ENCODE measurements around the gene PLEKHA3.

DNA sequence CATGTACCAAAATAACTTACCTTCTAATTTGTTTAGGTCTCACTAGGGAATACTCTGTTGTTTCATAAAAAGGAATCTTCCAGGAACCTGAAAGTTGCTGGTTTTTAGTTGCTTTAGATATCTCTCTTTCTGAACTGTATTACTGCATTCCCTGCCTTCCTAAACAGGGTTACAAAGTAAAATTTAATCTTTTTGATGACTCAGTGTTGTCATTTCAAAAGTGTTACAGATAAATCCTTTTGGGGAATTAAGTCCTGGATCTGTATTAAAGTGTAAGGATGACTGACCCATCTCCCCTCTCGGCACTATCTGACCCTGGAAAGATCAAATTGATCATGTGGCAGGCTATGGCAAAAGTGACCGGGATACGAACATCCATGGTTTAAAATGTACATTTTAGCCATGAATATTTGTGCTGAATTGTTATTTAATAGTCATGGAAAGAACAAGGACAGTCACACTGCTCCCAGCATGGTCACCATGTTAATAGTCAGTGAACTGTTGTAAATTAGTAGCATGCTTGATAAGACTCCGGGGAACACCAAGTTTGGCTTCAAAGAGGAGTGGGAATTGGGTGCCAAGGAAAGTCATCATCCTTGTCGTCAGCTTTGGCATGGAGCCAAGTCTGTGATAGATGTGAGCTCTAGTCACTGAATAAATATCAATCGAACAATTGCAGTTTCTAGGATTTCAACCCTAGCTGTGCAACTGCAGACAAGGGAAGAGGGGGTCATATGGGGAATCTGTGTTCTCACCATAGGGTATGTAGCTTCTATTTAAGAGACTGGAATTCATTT is 4.2 kb downstream of the PLEKHA3 start:
- TF ChIP-seq, protein P1, sequence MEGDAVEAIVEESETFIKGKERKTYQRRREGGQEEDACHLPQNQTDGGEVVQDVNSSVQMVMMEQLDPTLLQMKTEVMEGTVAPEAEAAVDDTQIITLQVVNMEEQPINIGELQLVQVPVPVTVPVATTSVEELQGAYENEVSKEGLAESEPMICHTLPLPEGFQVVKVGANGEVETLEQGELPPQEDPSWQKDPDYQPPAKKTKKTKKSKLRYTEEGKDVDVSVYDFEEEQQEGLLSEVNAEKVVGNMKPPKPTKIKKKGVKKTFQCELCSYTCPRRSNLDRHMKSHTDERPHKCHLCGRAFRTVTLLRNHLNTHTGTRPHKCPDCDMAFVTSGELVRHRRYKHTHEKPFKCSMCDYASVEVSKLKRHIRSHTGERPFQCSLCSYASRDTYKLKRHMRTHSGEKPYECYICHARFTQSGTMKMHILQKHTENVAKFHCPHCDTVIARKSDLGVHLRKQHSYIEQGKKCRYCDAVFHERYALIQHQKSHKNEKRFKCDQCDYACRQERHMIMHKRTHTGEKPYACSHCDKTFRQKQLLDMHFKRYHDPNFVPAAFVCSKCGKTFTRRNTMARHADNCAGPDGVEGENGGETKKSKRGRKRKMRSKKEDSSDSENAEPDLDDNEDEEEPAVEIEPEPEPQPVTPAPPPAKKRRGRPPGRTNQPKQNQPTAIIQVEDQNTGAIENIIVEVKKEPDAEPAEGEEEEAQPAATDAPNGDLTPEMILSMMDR (conservative IDR thresholded peaks at IDR 0.05): no peak
- no peak for TF ChIP-seq ZFX (IDR thresholded peaks at IDR 0.05)

Data from C4-2B (cell line).